Breast epithelium (tissue), 4 donors: Measurements from ENCODE around the gene SCAMP5. TPM values are rescaled to one million over a fixed set of nuclear protein-coding genes. Genes with fewer than 3 reads are reported as not detected.

Experiments used
- DNase-seq, 2 donors: peaks; one replicate each; pipeline ENCODE4 v3.0.0-alpha.2; 2019; ENCODE audit warnings: low spot score in 2 of 2
- H3K27ac ChIP-seq, 2 donors: fragments of 200-600 bp; sonication (generic) in 1 of 2; one replicate each; pipeline ENCODE4 v1.5.1; 2016 to 2019; ENCODE audit warnings: mild to moderate bottlenecking in 1 of 2
- H3K27me3 ChIP-seq, 2 donors: fragments of 200-600 bp; sonication (generic) in 1 of 2; one replicate each; pipeline versions ENCODE4 v1.5.1 to v1.6.0; 2017 to 2019; ENCODE audit warnings: control low read depth in 1 of 2, mild to moderate bottlenecking in 1 of 2
- H3K36me3 ChIP-seq: fragments of 200-600 bp; one replicate; pipeline ENCODE4 v1.5.1; 2019
- H3K4me1 ChIP-seq, 2 donors: fragments of 200-600 bp; sonication (generic); one replicate each; pipeline ENCODE4 v1.5.1; 2016 to 2019; ENCODE audit warnings: control low read depth in 1 of 2
- H3K4me3 ChIP-seq, 3 donors: fragments of 200-600 bp; sonication (generic); 1 replicate in 2 of 3; 2 replicates in 1 of 3; pipeline ENCODE4 v1.5.1; 2016 to 2019; ENCODE audit warnings: mild to moderate bottlenecking in 3 of 3, moderate library complexity in 2 of 3
- H3K9me3 ChIP-seq, 2 donors: fragments of 200-600 bp; sonication (generic) in 1 of 2; one replicate each; pipeline ENCODE4 v1.5.1; 2016 to 2019; ENCODE audit warnings: control low read depth in 1 of 2
- CTCF ChIP-seq, 3 donors: fragments of 450-650 bp; IDR thresholded peaks; one replicate each; pipeline ENCODE4 v1.5.1; 2016 to 2017; ENCODE audit warnings: antibody characterized with exemption in 3 of 3, mild to moderate bottlenecking in 3 of 3, moderate library complexity in 3 of 3
- POLR2A ChIP-seq: fragments of 450-650 bp; IDR thresholded peaks from one replicate; pipeline ENCODE4 v1.6.1; 2016; ENCODE audit warnings: antibody characterized with exemption, mild to moderate bottlenecking, moderate library complexity
- POLR2AphosphoS5 ChIP-seq, 3 donors: sonication (generic); formaldehyde crosslinking; IDR thresholded peaks; one replicate each; pipeline ENCODE4 v1.6.1; 2017; ENCODE audit warnings: antibody characterized with exemption in 3 of 3
- intact Hi-C: fragments of 100-400 bp; cut with DNase I; formaldehyde crosslinking; loops from one replicate; pipeline ENCODE4 v1.15.1; 2023; ENCODE audit warnings: low total_unique reads
- total RNA-seq, 3 donors: library from RNA; depleted of rRNA; stranded (reverse); fragments of >200 nt; gene quantifications; one replicate each; pipeline ENCODE4 v1.1.0, GENCODE V29; 2016

The SCAMP5 gene
- total RNA-seq, 3 donors from 2014 or later = 2.2 to 7.5 (median 4.5) TPM

- intact Hi-C loops = loop anchor here (10.0 kb wide), 1 partner anchor 1013 kb away; no protein-coding TSS in a partner anchor
- H3K9me3 ChIP-seq = no peaks in the 10 kb centered on the region
- H3K36me3 ChIP-seq = no peaks in the 10 kb centered on the region
- no peak overlapping the region for H3K27ac ChIP-seq
- TF ChIP-seq POLR2AphosphoS5 (IDR thresholded peaks at IDR 0.05) (no peak), CTCF (IDR thresholded peaks at IDR 0.05) (no peak), POLR2A (no peak)
- H3K4me1 ChIP-seq = no peaks in the 10 kb centered on the region
- H3K4me3 ChIP-seq = no peak overlapping the region
- DNase-seq = no peak
- H3K27me3 ChIP-seq = no peaks in the 10 kb centered on the region
These were observed 13.2 kb upstream of the SCAMP5 start for GRCh38 chr15:74982183-74982582.

- Histone ChIP-seq H3K4me3 (no peak overlapping the region), H3K27me3 (no peaks in the 10 kb centered on the region), H3K4me1 (no peaks in the 10 kb centered on the region), H3K27ac (no peak overlapping the region), H3K36me3 (no peaks in the 10 kb centered on the region), H3K9me3 (no peaks in the 10 kb centered on the region)
- intact Hi-C loops = loop anchor here (10.0 kb wide), 1 partner anchor 1011 kb away; no protein-coding TSS in a partner anchor
- TF ChIP-seq POLR2A = no peak
- TF ChIP-seq POLR2AphosphoS5 (IDR thresholded peaks at IDR 0.05) = no peak
- TF ChIP-seq CTCF (IDR thresholded peaks at IDR 0.05) = no peak
- no peak for DNase-seq
These were observed 11.6 kb upstream of the SCAMP5 start for GRCh38 chr15:74983725-74984231.

- no peak for DNase-seq
- H3K27me3 ChIP-seq = no peaks in the 10 kb centered on the region
- TF ChIP-seq POLR2AphosphoS5 (IDR thresholded peaks at IDR 0.05) (no peak), CTCF (IDR thresholded peaks at IDR 0.05) (no peak), POLR2A (no peak)
- H3K9me3 ChIP-seq = no peaks in the 10 kb centered on the region
- no peaks in the 10 kb centered on the region for H3K36me3 ChIP-seq
- no peaks in the 10 kb centered on the region for H3K4me1 ChIP-seq
- intact Hi-C loops = loop anchor here (10.0 kb wide), 1 partner anchor 1007 kb away; no protein-coding TSS in a partner anchor
- no peak overlapping the region for H3K27ac ChIP-seq
- no peak overlapping the region for H3K4me3 ChIP-seq
These were observed 7.2 kb upstream of the SCAMP5 start for GRCh38 chr15:74988007-74988800.

- Histone ChIP-seq H3K4me3 (no peak overlapping the region), H3K27ac (no peak overlapping the region), H3K27me3 (no peaks in the 10 kb centered on the region), H3K9me3 (no peaks in the 10 kb centered on the region), H3K4me1 (no peaks in the 10 kb centered on the region), H3K36me3 (no peaks in the 10 kb centered on the region)
- intact Hi-C loops = loop anchor here (10.0 kb wide), 1 partner anchor 1005 kb away; no protein-coding TSS in a partner anchor
- no peak for DNase-seq
- TF ChIP-seq POLR2AphosphoS5 (IDR thresholded peaks at IDR 0.05) (no peak), POLR2A (no peak), CTCF (IDR thresholded peaks at IDR 0.05) (no peak)
These were observed 5.8 kb upstream of the SCAMP5 start for GRCh38 chr15:74989527-74989926.

- TF ChIP-seq CTCF (IDR thresholded peaks at IDR 0.05) (no peak), POLR2A (no peak), POLR2AphosphoS5 (IDR thresholded peaks at IDR 0.05) (no peak)
- H3K36me3 ChIP-seq = no peaks in the 10 kb centered on the region
- intact Hi-C loops = no loop called here
- peaks cover 0 to 4% of the 10 kb centered on the region in 2 donors for H3K4me1 ChIP-seq
- no peaks in the 10 kb centered on the region for H3K9me3 ChIP-seq
- DNase-seq = no peak
- H3K27me3 ChIP-seq = no peaks in the 10 kb centered on the region
- no peak overlapping the region for H3K27ac ChIP-seq
- no peak overlapping the region for H3K4me3 ChIP-seq
These were observed 2.7 kb upstream of the SCAMP5 start for GRCh38 chr15:74992619-74993018.
